ENCODE measurements around the gene HUNK.

DNA sequence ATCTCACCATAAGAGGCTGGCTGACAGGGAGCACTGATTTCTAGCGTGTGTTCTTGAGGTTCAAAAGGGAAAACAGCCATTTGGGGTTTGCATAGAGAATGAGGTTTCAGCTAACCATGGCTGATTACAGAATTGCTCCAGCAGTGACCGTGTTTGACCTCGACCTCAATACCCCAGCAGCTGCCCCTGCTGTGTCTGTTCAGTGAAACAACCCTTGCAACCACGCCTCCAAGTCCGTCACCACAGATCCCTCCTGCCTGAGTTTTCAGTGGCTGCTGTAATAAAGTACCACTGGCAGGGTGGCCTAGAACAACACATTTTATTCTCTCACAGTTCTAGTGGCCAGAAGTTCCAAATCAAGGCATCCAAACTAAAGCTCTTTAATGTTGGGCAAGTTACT, 147.7 kb downstream of the HUNK start:
- TF ChIP-seq, protein P1, sequence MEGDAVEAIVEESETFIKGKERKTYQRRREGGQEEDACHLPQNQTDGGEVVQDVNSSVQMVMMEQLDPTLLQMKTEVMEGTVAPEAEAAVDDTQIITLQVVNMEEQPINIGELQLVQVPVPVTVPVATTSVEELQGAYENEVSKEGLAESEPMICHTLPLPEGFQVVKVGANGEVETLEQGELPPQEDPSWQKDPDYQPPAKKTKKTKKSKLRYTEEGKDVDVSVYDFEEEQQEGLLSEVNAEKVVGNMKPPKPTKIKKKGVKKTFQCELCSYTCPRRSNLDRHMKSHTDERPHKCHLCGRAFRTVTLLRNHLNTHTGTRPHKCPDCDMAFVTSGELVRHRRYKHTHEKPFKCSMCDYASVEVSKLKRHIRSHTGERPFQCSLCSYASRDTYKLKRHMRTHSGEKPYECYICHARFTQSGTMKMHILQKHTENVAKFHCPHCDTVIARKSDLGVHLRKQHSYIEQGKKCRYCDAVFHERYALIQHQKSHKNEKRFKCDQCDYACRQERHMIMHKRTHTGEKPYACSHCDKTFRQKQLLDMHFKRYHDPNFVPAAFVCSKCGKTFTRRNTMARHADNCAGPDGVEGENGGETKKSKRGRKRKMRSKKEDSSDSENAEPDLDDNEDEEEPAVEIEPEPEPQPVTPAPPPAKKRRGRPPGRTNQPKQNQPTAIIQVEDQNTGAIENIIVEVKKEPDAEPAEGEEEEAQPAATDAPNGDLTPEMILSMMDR (IDR thresholded peaks at IDR 0.05): no peak
- no peak for TF ChIP-seq EZH2 (IDR thresholded peaks at IDR 0.05; ENCODE audit: borderline replicate concordance, insufficient read depth, low read depth, low read length, poor library complexity, severe bottlenecking)

Data from B cell (primary cell).